T1000 (cell line): Measurements from ENCODE around the gene WBP1L.
"Not testable (repeated sequence)": the region's sequence is repeated elsewhere in the genome, so short reads cannot be mapped to it uniquely, and the experiment has no call there.

Source experiments
- DNase-seq: peaks from one replicate; lab custom pipeline; 2025; ENCODE audit warnings: mixed read lengths; lab: John Stamatoyannopoulos, UW

WBP1L gene

GRCh38 chr10:102838276-102838927 lies 94.7 kb downstream of the WBP1L start:
- not testable (repeated sequence) for DNase-seq

GRCh38 chr10:102841827-102842345 lies 98.1 kb downstream of the WBP1L start:
- DNase-seq = no peak

GRCh38 chr10:102843139-102843538 lies 99.4 kb downstream of the WBP1L start:
- DNase-seq = not testable (repeated sequence)

DNA sequence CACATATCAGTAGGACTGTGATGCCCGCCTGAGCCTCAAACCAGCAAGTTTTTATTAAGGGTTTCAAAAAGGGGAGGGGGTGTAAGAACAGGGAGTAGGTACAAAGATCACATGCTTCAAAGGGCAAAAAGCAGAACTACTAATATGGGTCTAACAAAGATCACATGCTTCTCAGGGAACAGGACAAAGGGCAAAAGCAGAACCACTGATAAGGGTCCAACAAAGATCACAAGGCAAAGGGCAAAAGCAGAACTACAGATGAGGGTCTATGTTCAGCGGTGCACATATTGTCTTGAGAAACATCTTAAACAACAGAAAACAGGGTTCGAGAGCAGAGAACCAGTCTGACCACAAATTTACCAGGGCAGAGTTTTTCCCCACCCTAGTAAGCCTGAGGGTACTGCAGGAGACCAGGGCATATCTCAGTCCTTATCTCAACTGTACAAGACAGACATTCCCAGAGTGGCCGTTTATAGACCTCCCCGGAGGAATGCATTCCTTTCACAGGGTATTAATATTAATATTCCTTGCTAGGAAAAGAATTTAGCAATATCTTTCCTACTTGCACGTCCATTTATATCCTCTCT lies 100.5 kb downstream of the WBP1L start:
- DNase-seq = not testable (repeated sequence)

- no peak for DNase-seq
Observed at GRCh38 chr10:102845352-102845902, 101.7 kb downstream of the WBP1L start.

DNA sequence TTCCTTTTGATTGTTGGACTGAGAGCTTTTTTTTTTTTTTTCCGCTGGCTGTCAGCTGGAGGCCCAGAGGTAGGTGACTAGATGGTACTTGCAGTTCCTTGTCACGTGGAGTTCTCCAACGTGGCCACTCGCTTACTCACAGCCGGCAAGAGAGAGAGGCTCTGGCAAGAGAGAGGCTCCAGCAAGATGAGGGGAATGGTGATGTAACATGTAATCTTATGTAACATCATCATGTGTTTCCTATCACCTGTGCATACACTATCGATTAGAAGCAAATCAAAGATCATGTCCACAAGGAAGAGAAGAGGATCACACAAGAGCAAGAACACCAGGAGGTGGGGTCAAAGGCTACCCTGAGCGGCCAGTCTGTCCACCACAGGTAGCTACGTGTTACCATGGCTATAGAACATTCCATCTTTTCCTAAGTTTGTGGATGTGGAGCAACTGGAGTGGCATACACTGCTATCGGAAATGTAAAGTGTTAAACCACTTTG lies 106.3 kb downstream of the WBP1L start:
- no peak for DNase-seq

- not testable (repeated sequence) for DNase-seq
Observed at GRCh38 chr10:102853237-102853636, 109.5 kb downstream of the WBP1L start.

DNA sequence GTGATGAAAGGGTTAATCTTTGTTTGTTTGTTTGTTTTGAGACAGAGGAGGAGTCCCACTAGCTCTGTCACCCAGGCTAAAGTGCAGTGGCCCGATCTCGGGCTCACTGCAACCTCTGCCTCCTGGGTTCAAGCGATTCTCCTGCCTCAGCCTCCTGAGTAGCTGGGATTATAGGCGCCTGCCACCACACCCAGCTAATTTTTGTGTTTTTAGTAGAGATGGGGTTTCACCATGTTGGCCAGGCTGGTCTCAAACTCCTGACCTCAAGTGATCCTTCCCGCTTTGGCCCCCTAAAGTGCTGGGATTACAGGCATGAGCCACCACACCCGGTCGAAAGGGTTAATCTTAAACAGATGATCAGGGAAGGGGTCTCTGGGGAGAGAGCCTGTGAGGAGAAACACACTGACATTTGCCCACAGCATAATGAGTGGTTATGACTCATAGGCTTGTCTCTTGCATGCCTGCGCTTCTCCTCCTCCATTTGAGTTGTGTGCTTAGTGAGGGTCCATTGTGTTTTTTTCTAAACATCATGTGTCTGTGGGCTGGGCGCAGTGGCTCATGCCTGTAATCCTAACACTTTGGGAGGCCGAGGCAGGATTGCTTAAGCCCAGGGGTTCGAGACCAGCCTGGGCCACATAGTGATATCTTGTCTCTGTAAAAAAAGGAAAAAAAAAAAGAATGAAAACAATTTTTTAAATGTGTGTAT lies 112.1 kb downstream of the WBP1L start:
- peak; percentile 79 for DNase-seq

GRCh38 chr10:102856758-102857424 lies 113.1 kb downstream of the WBP1L start:
- no peak for DNase-seq

DNA sequence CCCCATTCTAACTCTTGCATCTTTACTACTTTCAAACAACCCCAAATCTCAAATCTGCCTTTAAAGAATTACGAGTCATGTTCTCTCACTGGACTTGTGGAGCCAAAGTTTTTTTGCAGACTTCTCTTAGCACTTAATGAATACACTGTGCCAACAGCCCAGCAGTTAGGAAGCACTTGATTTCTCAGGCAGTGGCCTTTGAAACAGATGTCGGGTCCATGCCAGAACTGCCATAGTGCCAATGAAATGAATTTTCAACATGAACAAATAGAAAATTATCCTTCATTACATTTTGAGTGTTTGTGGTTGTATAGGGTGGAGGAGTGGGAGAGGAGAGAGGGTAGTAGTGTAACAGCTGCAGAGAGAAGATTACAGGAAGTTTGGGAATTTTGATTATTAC lies 116.2 kb downstream of the WBP1L start:
- no peak for DNase-seq

DNA sequence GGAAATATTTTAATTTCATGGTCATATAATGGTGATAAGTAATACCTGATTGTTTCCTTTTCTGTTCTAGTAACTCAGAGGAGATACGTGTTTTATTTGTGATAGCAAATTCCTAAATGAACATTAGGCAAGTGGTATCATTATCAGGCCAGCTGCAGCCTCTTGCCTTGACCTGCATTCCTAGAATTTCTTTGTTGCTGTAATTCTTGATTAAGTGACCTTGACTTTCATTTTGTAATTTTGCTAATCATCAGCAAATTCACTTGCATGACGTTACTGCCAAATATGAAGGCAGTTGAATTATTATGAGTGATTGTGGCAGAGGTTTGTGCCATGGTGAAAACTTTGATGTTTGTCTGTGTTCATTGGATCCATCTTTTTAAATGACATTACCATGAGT lies 119.9 kb downstream of the WBP1L start:
- no peak for DNase-seq

DNA sequence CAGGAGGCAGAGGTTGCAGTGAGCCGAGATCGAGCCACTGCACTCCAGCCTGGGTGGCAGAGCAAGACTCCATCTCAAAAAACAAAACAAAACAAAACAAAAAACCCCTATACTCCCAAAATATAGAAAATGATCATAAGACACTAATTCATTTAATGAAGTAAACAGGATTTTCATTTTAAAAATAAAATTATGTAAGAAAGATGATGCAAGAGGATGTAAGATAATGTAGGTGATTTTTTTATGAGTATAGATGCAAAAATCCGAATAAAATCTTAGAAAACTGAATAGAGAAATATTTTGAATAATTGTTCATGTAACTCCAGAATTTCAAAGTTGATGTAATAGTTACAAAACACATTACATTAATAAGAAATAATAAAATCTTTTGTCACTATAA lies 121.9 kb downstream of the WBP1L start:
- no peak for DNase-seq
